BLaER1 (cell line): ENCODE data around the gene GJB5.

Experiments
- H3K27ac ChIP-seq: shearing (Covaris generic); formaldehyde crosslinking; 2 replicates; pipeline ENCODE4 v1.8.1; 2022
- H3K27me3 ChIP-seq: shearing (Covaris generic); formaldehyde crosslinking; 2 replicates; pipeline ENCODE4 v1.8.1; 2022
- H3K36me3 ChIP-seq: shearing (Covaris generic); formaldehyde crosslinking; 2 replicates; pipeline ENCODE4 v1.8.1; 2022
- H3K4me1 ChIP-seq: shearing (Covaris generic); formaldehyde crosslinking; 2 replicates; pipeline ENCODE4 v1.8.1; 2022
- H3K4me2 ChIP-seq: shearing (Covaris generic); formaldehyde crosslinking; 2 replicates; pipeline ENCODE4 v1.8.1; 2022
- H3K4me3 ChIP-seq: shearing (Covaris generic); formaldehyde crosslinking; 2 replicates; pipeline ENCODE4 v1.8.1; 2022
- H3K9ac ChIP-seq: shearing (Covaris generic); formaldehyde crosslinking; 2 replicates; pipeline ENCODE4 v1.8.1; 2022
- H3K9me3 ChIP-seq: shearing (Covaris generic); formaldehyde crosslinking; 2 replicates; pipeline ENCODE4 v1.8.1; 2022
- H4K20me1 ChIP-seq: shearing (Covaris generic); formaldehyde crosslinking; 2 replicates; pipeline ENCODE4 v1.8.1; 2022
- Cebpa-rat ChIP-seq: shearing (Covaris generic); IDR thresholded peaks from 2 replicates; pipeline ENCODE4 v1.8.1; 2022

The GJB5 gene

GRCh38 chr1:34781071-34781843 lies 26.4 kb downstream of the GJB5 start, which contains the start of gene GJB3:
TSS of gene GJB3 (plus strand) at chr1:34781214. CDS start at chr1:34784763, 3,549 bp downstream.
- Histone ChIP-seq H3K4me2 (no peak within 1 kb of the TSS), H3K4me1 (no peaks in the 10 kb centered on the region; the same call in 1 of the 2 replicates), H4K20me1 (no peaks in the 10 kb centered on the region), H3K27ac (no peak within 1 kb of the TSS), H3K36me3 (no peaks in the 10 kb centered on the region), H3K9ac (no peak within 1 kb of the TSS), H3K27me3 (peaks cover 40% of the 10 kb centered on the region), H3K9me3 (no peaks in the 10 kb centered on the region), H3K4me3 (no peak within 1 kb of the TSS)
- no peak for TF ChIP-seq Cebpa-rat

- Histone ChIP-seq H4K20me1 (no peaks in the 10 kb centered on the region), H3K9ac (no peak overlapping the region), H3K4me2 (no peak overlapping the region), H3K27ac (no peak overlapping the region), H3K27me3 (peaks cover 40% of the 10 kb centered on the region), H3K9me3 (no peaks in the 10 kb centered on the region), H3K4me1 (no peaks in the 10 kb centered on the region; the same call in 1 of the 2 replicates), H3K4me3 (no peak overlapping the region), H3K36me3 (no peaks in the 10 kb centered on the region)
- no peak for TF ChIP-seq Cebpa-rat
Observed at GRCh38 chr1:34781844-34782391, 27.1 kb downstream of the GJB5 start.

- Histone ChIP-seq H3K9ac (no peak overlapping the region), H3K36me3 (no peaks in the 10 kb centered on the region), H3K27me3 (peaks cover 34% of the 10 kb centered on the region), H3K4me2 (no peak overlapping the region), H3K4me3 (no peak overlapping the region), H4K20me1 (no peaks in the 10 kb centered on the region), H3K27ac (no peak overlapping the region), H3K4me1 (peaks cover 11% of the 10 kb centered on the region), H3K9me3 (no peaks in the 10 kb centered on the region)
- TF ChIP-seq Cebpa-rat, result no peak
Observed at GRCh38 chr1:34784751-34785221, 29.9 kb downstream of the GJB5 start.

GRCh38 chr1:34785231-34785874 lies 30.5 kb downstream of the GJB5 start:
- no peak overlapping the region for H3K27ac ChIP-seq
- no peak for TF ChIP-seq Cebpa-rat
- peaks cover 28% of the 10 kb centered on the region for H3K27me3 ChIP-seq

GRCh38 chr1:34785875-34786470 lies 31.1 kb downstream of the GJB5 start:
- no peaks in the 10 kb centered on the region for H3K9me3 ChIP-seq
- TF ChIP-seq Cebpa-rat, result no peak
- H3K4me1 ChIP-seq, result peaks cover 23% of the 10 kb centered on the region
- H4K20me1 ChIP-seq, result no peaks in the 10 kb centered on the region
- 0 out of 2 replicates have a peak overlapping the region, but pooled peaks have one; percentile 19 for H3K9ac ChIP-seq
- no peak overlapping the region for H3K27ac ChIP-seq
- H3K4me3 ChIP-seq, result no peak overlapping the region
- H3K36me3 ChIP-seq, result no peaks in the 10 kb centered on the region
- H3K4me2 ChIP-seq, result no peak overlapping the region
- peaks cover 22% of the 10 kb centered on the region for H3K27me3 ChIP-seq

More at GRCh38 chr1:34785231-34785874, 30.5 kb downstream of the GJB5 start:
- Histone ChIP-seq H3K4me3 (no peak overlapping the region), H3K9me3 (no peaks in the 10 kb centered on the region), H3K4me2 (no peak overlapping the region), H3K4me1 (peaks cover 17% of the 10 kb centered on the region), H4K20me1 (no peaks in the 10 kb centered on the region), H3K36me3 (no peaks in the 10 kb centered on the region), H3K9ac (0 out of 2 replicates have a peak overlapping the region, but pooled peaks have one; percentile 19)

- H3K4me2 ChIP-seq, result no peak overlapping the region
- H3K4me1 ChIP-seq, result peaks cover 31% of the 10 kb centered on the region
- TF ChIP-seq Cebpa-rat, result no peak
- H3K9me3 ChIP-seq, result no peaks in the 10 kb centered on the region
- H3K27me3 ChIP-seq, result peaks cover 14% of the 10 kb centered on the region
- H3K27ac ChIP-seq, result no peak overlapping the region
- no peaks in the 10 kb centered on the region for H4K20me1 ChIP-seq
- no peak overlapping the region for H3K4me3 ChIP-seq
- H3K36me3 ChIP-seq, result no peaks in the 10 kb centered on the region
- no peak overlapping the region for H3K9ac ChIP-seq
Observed at GRCh38 chr1:34786521-34787325, 31.9 kb downstream of the GJB5 start.

- H3K36me3 ChIP-seq, result no peaks in the 10 kb centered on the region
- H3K4me3 ChIP-seq, result no peak overlapping the region
- H3K9me3 ChIP-seq, result no peaks in the 10 kb centered on the region
- no peaks in the 10 kb centered on the region for H4K20me1 ChIP-seq
- TF ChIP-seq Cebpa-rat, result no peak
- peaks cover 4% of the 10 kb centered on the region; the same call in 1 of the 2 replicates for H3K27me3 ChIP-seq
- no peak overlapping the region for H3K9ac ChIP-seq
- no peak overlapping the region for H3K27ac ChIP-seq
- H3K4me2 ChIP-seq, result no peak overlapping the region
- H3K4me1 ChIP-seq, result peaks cover 40% of the 10 kb centered on the region
Observed at GRCh38 chr1:34787461-34788420, 32.9 kb downstream of the GJB5 start.

GRCh38 chr1:34790985-34791384 lies 36.1 kb downstream of the GJB5 start:
- Histone ChIP-seq H3K4me3 (no peak overlapping the region), H3K27ac (peak overlapping the region; percentile 1; the same call in 1 of the 2 replicates), H3K36me3 (no peaks in the 10 kb centered on the region), H3K27me3 (no peaks in the 10 kb centered on the region), H4K20me1 (0 out of 2 replicates have a peak, but pooled peaks cover 3% of the 10 kb centered on the region), H3K9me3 (no peaks in the 10 kb centered on the region), H3K4me2 (peak overlapping the region; percentile 92), H3K4me1 (peaks cover 72% of the 10 kb centered on the region), H3K9ac (0 out of 2 replicates have a peak overlapping the region, but pooled peaks have one; percentile 12)
- no peak for TF ChIP-seq Cebpa-rat
